Measurements from ENCODE around the gene CD300LF. TPM values are rescaled to one million over a fixed set of nuclear protein-coding genes. Genes with fewer than 3 reads are reported as not detected.

CD300LF gene
- total RNA-seq, 2 donors from 2014 or later: 0.82 to 2.0 TPM

DNA sequence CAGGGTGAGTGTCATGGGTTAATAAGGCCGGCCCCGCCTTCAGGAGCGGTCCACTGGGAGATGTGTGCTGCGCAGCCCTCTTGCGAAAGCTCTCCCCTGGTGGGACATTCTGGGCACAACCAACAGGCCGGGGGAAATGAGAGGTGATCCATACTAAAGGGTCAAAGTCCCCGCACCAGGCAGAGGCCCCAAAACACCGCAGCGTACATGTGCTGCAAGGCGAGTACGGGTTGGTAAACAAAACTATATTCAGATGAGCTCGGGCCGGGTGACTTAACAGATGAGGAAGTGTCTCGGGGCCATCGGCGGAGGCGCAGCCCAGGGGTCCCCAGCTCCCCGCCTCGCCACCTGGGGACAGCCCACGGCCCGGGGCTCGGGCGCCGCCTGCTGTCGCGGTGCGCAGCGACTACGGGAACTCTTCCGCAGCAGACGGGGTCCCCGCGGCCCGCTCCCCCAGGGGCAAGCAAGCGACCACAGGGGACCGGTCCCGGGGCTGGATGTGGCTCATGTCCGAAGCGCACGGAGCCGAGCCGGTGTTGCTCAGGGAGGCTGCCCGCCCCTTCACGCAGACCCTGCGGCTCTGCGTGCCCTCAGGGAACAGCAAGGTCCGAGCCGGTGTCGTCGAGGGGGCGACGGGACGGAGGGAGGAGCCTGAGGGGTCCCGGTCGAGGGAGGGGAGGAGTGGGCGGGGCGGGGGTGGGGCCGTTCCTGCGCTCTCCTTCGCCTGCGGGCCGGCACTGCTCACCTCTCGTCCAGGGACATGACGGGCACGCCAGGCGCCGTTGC lies 24.0 kb upstream of the CD300LF start, which contains the start of gene RAB37:
Gene RAB37 (plus strand): TSS at position 744 of the 786 bp plus-strand sequence. CDS start 17 bp downstream, at position 761.
- intact Hi-C loops (cut with DNase I, micrococcal nuclease): no loop called here
- peak; percentile 54 for ATAC-seq
- peak; percentile 60 to 69 for DNase-seq

DNA sequence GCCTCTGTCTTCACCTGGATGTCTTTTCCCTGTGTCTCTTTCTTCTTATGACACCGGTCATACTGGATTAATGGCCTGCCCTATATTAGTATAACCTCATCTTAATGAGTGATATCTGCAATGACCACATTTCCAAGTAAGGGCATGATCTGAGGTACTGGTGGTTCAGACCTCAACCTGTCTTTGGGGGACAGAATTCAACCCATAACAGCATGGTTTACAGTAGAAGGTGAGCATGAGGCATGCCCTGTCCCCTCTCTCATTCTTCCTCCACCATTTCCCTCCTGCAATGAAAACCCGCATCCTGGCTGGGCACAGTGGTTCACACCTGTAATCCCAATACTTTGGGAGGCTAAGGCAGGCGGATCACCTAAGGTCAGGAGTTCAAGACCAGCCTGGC lies 21.5 kb upstream of the CD300LF start:
- intact Hi-C loops (cut with DNase I, micrococcal nuclease): no loop called here
- DNase-seq: no peak
- ATAC-seq: no peak

DNA sequence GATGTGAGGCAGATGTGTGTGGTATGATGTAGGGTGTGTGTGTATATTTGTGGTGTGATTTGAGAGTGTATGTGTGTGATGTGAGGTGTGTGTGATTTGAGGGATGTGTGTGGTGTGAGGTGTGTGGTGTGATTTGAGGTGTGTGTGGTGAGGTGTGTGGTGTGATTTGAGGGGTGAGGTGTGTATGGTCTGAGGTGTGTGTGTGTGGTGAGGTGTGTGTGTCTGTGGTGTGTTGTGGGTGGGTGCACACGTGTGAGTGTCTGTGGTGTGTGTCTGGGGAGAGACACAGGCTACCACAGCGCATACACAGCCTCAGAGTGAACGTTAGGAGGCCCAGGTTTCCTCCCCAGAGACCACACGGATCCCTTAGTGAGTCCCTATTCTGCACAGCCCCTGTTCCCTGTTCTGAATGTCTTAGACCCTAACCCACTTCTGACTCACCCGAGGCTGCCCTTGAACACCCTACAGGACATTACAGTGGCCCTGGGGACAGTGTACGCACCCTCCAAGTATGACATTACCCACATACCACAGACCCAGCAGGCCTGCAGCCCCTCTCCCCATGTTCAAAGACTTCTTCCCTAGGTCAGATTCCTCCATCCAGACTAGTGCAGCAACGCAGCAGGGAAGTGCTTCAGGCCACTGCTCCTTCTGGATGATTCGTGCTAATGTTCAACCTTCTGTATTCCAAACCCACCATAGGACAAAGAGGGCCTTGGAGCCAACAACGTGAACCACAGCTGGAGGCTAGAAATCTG lies 20.8 kb upstream of the CD300LF start:
- DNase-seq: no peak
- no peak for ATAC-seq
- intact Hi-C loops (cut with DNase I, micrococcal nuclease): no loop called here

DNA sequence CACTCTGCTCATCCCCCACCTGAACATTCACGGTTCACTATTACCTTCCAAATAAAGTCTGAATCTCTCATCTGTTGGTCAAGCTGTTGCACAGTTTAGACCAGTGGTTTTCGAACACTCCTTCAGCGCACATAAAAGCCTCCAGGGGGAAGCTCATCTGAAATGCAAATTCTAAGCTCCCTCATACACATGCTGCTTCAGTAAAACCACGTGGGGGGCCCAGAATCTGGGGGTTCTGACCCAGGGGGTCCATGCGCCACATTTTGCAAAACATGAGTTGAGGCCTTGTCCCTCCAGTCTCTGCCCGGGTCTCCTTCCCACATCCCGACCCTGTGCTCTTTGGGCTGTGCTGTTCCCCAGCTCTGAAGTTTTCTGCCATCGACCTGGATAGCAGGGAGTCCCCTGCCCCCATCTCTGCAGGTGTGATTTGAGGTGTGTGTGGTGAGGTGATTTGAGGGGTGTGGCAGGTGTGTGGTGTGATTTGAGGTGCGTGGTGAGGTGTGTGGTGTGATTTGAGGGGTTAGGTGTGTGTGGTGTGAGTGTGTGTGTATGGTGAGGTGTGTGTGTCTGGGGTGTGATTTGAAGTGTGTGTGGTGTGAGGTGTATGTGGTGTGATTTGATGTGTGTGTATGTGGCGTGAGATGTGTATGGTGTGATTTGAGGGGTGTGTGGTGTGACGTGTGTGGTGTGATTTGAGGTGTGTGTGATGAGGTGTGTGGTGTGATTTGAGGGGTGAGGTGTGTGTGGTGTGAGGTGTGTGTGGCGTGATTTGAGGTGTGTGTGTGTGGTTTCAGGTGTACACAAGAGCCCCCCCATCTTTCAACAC lies 19.5 kb upstream of the CD300LF start:
- no peak for ATAC-seq
- no peak for DNase-seq
- intact Hi-C loops (cut with DNase I, micrococcal nuclease): no loop called here

DNA sequence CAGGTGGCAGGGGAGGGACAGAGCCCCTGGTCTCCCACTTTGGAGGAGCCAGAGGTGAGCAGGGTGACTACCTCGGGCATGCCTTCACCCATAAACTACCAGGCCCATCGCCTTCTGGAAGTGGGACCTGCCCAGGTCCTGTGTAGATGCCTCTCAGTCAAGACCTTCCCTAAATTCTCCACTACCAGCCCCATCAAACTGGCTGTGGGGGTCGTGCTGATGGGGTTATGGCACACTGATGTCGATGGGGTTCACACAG lies 18.6 kb upstream of the CD300LF start:
- intact Hi-C loops (cut with DNase I, micrococcal nuclease): no loop called here
- ATAC-seq: no peak
- no peak for DNase-seq

DNA sequence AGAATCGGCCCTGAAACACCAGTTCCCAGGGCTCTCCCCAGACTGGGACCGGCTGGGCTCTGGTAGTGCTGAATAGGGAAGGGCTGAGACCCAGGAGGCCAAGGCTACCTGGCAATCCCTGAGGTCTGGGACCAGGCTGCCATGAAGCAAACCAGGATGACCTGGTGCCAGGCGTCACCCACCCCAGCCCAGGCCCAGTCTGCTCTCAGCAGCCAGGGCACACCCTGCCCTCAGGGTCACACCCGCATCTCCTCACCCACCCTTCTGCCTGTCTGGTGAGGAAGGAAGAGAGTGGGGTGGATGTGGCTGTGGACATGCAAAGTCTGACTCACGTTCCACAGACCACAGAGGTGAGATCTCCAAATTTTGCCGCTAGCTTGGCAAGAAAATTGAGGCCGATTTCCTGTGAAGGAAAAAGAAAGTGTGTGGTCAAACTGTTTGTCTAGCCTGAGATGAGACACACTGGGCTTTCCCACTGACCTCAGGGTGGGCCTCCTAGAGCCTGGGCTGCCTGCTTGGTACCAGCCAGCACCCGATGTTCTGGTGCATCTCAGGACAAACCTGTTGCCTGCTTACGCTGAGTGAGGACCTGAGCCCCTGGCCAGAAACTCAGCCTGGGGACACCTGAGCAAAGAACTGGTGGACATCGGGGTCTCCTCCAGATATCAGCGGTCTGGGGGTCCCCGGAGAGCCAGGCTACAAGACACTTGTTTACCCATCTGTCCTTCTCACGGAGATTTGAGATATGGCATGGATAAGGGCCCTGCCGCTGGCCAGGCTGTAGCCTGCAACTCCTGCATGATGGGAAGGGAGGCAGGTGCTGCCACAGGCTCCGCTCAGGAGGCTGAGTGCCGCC lies 18.0 kb upstream of the CD300LF start:
- intact Hi-C loops (cut with DNase I, micrococcal nuclease): no loop called here
- ATAC-seq (no peak), DNase-seq (no peak)

DNA sequence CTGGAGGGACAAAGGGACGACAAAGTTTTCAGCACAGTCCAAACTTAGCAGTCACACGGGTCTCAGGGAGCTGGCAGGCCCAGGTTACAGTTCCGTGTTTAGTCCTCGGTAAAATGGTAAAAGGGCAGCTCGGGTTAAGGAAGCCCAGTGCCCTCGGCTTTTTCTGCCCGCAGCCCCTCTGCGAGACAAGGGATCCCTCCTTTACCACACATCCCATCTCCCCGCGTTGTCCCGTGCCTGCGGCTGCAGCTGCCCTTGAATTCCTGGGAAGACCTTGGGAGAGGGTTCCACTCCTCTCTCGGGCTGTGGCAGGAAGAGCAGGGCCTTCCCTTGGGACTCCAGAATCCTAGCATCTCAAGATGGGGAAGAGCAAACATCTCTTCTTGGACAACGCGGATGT lies 17.1 kb upstream of the CD300LF start:
- no peak for DNase-seq
- ATAC-seq: no peak
- intact Hi-C loops (cut with DNase I, micrococcal nuclease): no loop called here

DNA sequence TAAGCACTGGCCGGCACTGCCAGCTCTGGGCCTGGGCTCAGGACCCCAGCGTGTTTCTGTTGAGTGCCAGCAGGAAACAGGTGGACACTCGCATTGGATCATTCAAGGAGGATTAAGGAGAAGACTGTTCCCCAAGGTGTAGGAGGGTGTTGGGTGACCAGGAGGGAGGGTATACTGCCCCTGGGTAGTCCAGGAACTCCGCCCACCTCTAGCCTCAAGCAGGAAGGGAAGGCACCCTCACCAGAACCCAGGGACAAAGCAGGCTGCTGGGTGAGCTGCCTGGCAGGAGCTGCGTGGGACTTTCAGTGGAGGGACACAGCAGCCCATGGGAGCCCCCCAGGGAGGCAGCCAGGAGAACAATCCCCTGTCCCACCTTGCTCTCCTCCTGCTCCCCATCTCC lies 16.6 kb upstream of the CD300LF start:
- intact Hi-C loops (cut with DNase I, micrococcal nuclease): no loop called here
- DNase-seq: no peak
- ATAC-seq: no peak

DNA sequence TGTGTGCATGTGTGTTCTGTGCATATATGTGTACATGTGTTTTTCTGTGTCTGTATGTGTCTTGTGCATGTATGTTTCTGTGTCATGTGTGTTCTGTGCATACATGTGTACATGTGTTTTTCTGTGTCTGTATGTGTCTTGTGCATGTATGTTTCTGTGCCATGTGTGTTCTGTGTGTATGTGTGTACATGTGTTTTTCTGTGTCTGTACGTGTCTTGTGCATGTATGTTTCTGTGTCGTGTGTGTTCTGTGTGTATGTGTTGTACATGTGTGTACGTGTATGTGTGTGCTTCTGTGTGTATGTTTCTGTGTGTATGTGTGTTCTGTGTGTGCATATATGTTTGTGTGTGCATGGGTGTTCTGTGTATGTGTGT lies 16.0 kb upstream of the CD300LF start:
- no peak for ATAC-seq
- intact Hi-C loops (cut with DNase I, micrococcal nuclease): no loop called here
- DNase-seq: no peak

DNA sequence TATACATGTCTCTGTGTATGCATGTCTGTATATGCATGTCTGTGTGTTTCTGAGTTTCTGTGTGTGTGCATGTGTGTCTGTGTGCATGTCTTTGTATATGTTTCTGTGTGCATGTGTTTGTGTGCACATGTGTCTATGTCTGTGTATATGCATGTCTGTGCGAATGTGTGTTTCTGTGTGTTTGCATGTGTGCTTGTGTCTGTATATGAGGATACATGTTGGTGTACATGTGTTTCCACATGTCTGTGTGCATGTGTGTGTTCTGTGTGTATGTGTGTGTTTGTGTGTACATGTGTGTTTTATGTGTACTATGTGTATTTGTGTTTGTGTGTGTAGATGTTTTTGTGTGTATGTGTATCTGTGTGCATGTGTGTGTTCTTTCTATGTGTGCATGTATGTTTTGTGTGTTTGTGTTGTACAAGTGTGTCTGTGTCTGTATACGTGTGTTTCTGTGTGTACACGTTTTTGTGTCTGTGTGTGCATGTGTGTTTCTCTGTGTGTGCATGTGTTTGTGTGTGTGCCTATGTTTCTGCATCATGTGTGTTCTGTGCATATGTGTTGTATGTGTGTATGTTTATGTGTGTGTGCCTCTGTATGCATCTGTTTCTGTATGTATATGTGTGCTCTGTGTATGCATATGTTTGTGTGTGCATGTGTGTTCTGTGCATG lies 15.4 kb upstream of the CD300LF start:
- ATAC-seq (no peak), DNase-seq (no peak)
- intact Hi-C loops (cut with DNase I, micrococcal nuclease): no loop called here

DNA sequence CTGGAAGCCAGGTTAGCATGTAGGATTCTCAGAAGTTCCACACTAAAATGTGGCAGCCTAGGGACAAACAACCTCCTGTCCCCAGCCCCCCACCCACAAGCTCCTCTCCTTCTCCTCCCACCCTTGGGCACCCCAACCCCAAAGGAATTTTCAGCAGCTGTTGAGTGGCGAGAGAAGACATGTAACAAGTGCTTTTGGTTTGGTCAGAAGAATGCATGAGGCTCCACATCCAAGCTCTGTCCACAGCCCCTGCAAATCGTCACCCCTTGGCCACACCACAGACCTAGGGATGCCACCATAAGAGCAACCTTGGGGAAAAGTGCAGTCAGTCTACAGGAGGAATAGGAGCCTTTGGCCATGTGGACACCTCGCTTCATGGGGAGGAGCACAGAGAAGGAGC lies 12.4 kb upstream of the CD300LF start:
- no peak for ATAC-seq
- no peak for DNase-seq
- intact Hi-C loops (cut with DNase I, micrococcal nuclease): no loop called here

DNA sequence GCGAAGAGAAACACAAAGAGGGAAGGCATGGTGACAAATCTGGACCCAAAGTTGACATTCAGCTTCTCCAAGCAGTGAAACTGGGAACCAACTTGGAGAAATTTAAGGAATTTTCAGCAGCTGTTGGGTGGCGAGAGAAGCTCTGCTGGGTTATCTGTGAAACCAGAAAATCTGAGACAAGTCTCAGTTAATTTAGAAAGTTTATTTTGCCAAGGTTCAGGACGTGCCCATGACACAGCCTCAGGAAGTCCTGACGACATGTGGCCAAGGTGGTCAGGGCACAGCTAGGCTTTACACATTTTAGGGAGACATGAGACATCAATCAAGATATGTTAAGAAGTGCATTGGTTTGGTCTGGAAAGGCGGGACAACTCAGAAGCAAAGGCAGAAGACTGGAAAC lies 11.2 kb upstream of the CD300LF start:
- ATAC-seq (no peak), DNase-seq (no peak)
- intact Hi-C loops (cut with DNase I, micrococcal nuclease): no loop called here

DNA sequence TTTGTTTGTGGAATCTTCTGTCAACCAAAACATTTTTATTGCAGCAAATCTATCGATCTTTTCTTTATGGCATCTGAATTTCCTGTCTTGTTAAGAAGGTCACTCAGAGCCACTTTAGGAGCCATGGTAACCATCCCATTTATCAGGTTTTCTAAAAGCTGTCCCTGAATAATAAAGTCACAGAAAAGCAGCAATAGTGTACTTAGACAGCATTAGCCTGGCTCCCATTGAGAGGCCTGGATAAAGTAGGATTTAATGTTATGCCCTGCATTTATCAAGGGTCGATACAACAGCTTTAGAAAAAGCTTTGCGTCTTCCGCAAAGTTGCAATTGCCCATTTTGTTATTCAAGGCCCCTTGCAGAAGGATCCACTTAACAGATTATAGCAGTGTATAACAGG lies 10.1 kb upstream of the CD300LF start:
- intact Hi-C loops (cut with DNase I, micrococcal nuclease): no loop called here
- DNase-seq: no peak
- ATAC-seq: no peak

DNA sequence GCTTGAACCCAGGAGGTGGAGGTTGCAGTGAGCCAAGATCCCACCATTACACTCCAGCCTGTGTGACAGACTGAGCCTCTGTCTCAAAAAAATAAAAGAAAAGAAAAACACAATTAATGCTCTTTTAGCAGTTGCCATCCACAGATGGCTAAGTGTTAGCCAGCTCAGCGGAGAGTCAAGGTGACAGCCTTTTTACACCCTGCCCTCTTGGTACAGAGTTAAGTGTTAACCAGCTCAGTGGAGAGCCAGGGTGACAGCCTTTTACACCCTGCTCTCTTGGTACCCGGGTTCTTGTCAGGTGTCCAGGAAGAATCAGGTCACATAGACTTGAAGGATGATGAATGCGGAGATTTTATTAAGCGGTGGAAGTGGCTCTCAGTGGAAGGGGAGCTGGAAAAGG lies 7.8 kb upstream of the CD300LF start:
- DNase-seq (no peak), ATAC-seq (no peak)
- intact Hi-C loops (cut with DNase I, micrococcal nuclease): no loop called here

DNA sequence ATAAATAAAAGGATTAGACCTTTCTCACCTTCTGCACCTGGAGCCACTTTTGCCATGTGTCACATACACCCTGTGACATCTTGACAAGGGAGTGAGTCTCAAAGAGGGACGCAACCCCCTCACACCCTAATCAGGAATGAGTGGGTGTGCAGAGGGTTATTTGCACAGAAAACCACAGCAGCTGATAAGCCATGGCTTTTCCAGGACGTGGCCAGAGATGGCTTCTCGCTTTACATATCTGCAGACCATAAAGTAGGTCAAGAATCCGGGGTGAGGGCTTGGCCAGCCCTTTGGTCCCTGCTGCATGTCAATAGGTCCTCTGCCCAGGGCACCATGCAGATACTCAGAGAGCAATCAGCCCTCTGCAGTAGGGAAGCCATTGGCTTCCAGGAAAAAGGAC lies 2.4 kb upstream of the CD300LF start:
- peak; percentile 56 for ATAC-seq
- intact Hi-C loops (cut with DNase I, micrococcal nuclease): no loop called here
- no peak for DNase-seq

DNA sequence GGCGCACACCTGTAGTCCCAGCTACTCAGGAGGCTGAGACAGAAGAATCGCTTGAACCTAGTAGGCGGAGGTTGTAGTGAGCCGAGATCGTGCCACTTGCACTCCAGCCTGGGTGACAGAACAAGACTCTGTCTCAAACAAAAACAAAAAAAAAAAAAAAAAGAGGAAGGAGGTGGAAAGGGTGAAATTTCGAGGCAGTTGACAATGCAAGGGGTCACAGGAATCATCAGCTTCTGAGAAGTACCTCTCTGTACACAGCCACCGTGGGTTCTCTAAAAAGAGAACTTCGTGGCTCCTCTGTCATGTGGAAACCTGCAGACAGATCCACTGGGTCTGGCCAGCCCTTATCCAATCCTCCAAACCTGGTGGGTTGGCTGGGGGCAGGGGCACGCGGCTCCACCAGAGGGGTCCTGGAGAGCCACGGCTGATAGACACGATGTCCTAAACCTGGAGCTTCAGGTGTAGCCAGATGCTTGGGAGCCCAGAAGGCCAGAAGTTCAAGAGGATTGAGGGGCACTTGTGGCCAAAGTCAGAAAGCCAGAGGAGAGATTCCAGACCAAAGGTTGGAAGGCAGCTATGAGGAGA lies 540 bp upstream of the CD300LF start:
- no peak for ATAC-seq
- intact Hi-C loops (cut with DNase I, micrococcal nuclease): no loop called here
- no peak for DNase-seq

DNA sequence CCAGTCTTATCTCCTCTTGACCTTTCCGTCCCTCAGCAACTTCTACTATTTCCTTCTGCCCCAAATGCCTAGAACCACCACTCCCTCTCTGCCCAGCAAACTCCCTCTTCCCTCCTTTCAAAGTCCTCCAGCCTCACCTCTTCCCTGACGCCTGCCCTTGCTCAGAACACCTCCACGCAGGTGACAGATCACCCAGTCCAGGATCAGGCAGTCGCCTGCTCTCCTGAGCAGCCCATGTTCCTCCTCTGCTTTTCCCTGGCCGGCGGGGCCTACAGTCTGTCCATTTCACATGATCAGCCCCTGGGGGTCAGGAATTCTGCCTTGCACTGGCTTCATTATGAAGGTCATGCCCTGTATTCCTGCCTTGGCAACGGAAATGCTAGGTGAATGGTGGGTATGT lies 422 bp downstream of the CD300LF start:
- intact Hi-C loops (cut with DNase I, micrococcal nuclease): no loop called here
- DNase-seq (no peak), ATAC-seq (no peak)

Measured in left colon (tissue), 2 donors.